ENCODE results near the gene SLIT3.

SLIT3 gene

GRCh38 chr5:168992016-168992415, 308.9 kb downstream of the SLIT3 start:
- DNase-seq (ENCODE audit: low spot score), result no peak

- DNase-seq (ENCODE audit: low spot score), result no peak
Observed at GRCh38 chr5:168991311-168991710, 309.6 kb downstream of the SLIT3 start.

GRCh38 chr5:168990679-168991078, 310.3 kb downstream of the SLIT3 start:
- DNase-seq (ENCODE audit: low spot score), result no peak

- DNase-seq (ENCODE audit: low spot score), result no peak
Observed at GRCh38 chr5:168989731-168990505, 311.0 kb downstream of the SLIT3 start.

- no peak for DNase-seq (ENCODE audit: low spot score)
Observed at GRCh38 chr5:168988699-168989098, 312.2 kb downstream of the SLIT3 start.

GRCh38 chr5:168987543-168988300, 313.2 kb downstream of the SLIT3 start:
- DNase-seq (ENCODE audit: low spot score), result peak; percentile 79

GRCh38 chr5:168985454-168985853, 315.5 kb downstream of the SLIT3 start:
- DNase-seq (ENCODE audit: low spot score), result no peak

GRCh38 chr5:168984135-168984675, 316.7 kb downstream of the SLIT3 start:
- DNase-seq (ENCODE audit: low spot score), result no peak

- DNase-seq (ENCODE audit: low spot score), result no peak
Observed at GRCh38 chr5:168979135-168979534, 321.8 kb downstream of the SLIT3 start.

GRCh38 chr5:168978500-168978899, 322.4 kb downstream of the SLIT3 start:
- DNase-seq (ENCODE audit: low spot score), result no peak

GRCh38 chr5:168978015-168978414, 322.9 kb downstream of the SLIT3 start:
- DNase-seq (ENCODE audit: low spot score), result no peak

GRCh38 chr5:168976311-168976970, 324.5 kb downstream of the SLIT3 start:
- DNase-seq (ENCODE audit: low spot score), result no peak

- DNase-seq (ENCODE audit: low spot score), result no peak
Observed at GRCh38 chr5:168975331-168975730, 325.6 kb downstream of the SLIT3 start.

GRCh38 chr5:168974082-168974481, 326.9 kb downstream of the SLIT3 start:
- DNase-seq (ENCODE audit: low spot score), result no peak

- no peak for DNase-seq (ENCODE audit: low spot score)
Observed at GRCh38 chr5:168972731-168973130, 328.2 kb downstream of the SLIT3 start.

GRCh38 chr5:168971100-168971499, 329.8 kb downstream of the SLIT3 start:
- DNase-seq (ENCODE audit: low spot score), result no peak

GRCh38 chr5:168969326-168969886, 331.5 kb downstream of the SLIT3 start:
- DNase-seq (ENCODE audit: low spot score), result no peak

- no peak for DNase-seq (ENCODE audit: low spot score)
Observed at GRCh38 chr5:168967882-168968620, 332.9 kb downstream of the SLIT3 start.

- no peak for DNase-seq (ENCODE audit: low spot score)
Observed at GRCh38 chr5:168965638-168966037, 335.3 kb downstream of the SLIT3 start.

- DNase-seq (ENCODE audit: low spot score), result no peak
Observed at GRCh38 chr5:168964182-168964581, 336.8 kb downstream of the SLIT3 start.

GRCh38 chr5:168962306-168962705, 338.6 kb downstream of the SLIT3 start:
- no peak for DNase-seq (ENCODE audit: low spot score)

- no peak for DNase-seq (ENCODE audit: low spot score)
Observed at GRCh38 chr5:168961681-168962080, 339.3 kb downstream of the SLIT3 start.

Data from pons (tissue), 1 donor.